Measurements from ENCODE around the gene AK9.
"Not testable (repeated sequence)": the region's sequence is repeated elsewhere in the genome, so short reads cannot be mapped to it uniquely, and the experiment has no call there.

Gene AK9

DNA sequence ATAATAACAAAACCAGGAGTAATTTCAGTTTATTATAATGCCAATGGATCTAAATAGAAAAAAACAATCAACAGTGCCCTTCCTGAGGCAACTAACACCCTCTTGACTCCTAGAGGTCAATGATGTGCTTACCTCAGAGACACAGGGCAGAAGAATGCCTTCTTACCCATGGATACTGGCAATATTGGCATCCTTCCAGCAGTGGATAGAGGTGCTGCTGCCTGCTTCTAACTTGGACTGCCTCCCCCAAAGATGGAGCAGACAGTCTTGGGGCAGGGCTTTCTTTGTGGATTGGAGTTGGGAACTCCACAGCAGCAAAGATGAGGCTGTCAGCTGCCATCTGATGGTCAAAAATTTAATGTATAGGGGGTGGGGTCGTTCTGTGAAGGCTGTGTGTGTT is 78.7 kb downstream of the AK9 start:
- no peak for DNase-seq

DNA sequence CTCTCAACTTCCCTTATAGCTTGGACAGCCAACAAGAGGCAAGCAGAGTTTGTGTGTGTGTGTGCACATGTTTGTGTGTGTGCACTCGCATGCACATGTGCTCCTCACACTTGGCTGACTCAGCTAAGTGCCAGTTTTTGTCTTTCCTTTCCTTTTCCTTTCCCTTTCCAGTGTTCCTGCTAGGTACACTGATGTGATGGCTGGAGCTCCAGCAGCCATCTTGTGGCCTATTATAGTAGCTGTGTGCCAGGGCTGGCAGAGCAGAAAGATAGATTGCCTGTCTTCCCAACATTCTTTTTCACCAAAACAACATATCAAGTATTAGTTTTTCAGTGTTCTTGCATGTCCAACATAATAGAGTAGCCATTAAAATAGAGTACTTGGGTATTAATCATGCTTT is 79.5 kb downstream of the AK9 start:
- DNase-seq, result no peak

DNA sequence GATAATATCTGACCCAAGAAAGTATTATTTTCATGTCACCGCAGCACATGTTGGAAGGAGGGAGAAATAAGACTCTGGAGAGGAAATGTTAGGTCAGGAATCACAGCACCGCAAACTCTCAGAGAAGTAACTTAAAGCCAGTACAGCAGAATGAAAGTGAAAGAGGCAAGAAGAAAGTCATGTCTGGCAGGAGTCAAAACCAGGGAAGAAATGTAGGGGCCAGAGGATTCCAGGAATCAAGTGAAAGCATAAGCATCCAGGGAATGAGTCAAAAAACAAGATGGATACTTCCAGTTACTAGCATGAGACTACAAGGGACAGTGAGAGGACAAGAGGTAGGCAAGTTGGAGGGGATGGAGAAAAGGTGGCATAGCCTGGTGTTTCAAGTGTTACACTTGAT is 80.4 kb downstream of the AK9 start:
- no peak for DNase-seq

DNA sequence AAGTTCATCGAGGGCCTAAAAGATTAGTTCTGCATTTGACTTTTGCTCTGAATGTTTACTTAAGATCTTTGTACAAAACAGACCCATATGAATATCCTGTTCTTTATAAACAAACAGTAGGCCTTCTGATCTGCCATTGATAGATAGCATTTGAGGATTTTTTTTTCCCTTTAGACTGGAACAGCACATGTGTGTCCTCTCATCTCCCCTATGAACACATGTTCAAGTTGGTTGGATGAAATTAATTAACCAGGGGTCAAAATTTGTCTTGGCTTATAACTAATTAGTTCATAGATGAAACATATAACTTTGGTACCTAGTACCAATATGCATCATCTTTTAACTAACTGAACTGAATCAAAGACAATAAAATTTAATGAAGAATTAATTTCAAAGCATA is 81.3 kb downstream of the AK9 start:
- no peak for DNase-seq

DNA sequence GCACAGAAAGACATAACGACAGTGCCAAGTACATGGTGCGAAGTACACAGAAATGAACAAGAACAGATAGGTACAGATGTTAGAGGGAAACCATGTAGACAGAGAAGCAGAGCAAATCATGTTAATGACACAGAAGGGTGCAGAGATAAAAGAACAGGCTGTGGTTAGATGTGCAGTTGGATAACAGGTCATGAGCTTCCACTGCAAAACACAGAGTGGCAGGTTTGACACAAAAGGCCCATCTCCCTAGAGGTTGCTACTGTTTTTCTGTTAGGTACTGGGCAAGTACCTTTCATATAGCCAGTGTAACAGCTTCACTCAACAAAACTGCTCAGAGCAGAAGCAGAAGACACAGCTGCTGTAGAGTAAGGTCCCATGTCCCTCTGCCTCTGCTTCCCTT is 84.6 kb downstream of the AK9 start:
- no peak for DNase-seq

DNA sequence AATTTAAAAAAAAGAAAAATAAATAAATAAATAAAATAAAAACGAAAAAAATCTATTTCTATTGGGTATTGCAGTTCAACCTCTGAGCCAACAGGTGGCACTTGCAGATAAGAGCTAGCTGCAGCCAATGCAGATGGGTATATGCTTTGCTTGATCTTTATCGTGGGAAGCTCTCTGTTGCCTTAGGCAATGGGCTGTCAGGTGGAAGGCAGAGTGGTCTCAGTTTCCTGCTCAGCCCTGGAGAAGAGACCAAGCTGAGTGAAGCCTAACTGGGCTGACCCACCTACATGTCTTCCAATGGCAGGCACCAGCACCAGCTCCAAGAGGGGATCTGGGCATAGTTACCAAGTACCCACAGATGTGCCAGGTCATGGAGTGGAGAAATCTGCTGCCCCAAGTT is 95.0 kb downstream of the AK9 start:
- DNase-seq, result no peak

DNA sequence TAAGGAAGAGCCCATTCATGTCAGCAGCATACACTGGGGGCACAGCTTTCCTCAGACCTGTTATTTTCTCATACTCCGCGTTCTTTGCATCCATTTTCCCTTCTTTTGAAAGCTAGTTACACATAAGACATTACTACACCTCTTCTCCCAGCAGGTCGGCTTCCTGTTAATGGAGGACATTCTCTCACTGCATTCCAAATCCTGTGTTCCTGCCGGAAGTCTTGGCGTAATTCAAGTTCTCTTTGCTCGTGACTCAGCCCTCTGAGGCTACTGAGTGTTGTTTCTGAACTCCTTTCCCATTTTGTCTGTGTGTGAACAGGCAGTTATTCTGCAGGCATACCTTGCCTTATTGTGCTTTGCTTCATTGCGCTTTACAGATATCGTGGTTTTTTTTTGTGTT is 110.5 kb downstream of the AK9 start:
- DNase-seq, result no peak

DNA sequence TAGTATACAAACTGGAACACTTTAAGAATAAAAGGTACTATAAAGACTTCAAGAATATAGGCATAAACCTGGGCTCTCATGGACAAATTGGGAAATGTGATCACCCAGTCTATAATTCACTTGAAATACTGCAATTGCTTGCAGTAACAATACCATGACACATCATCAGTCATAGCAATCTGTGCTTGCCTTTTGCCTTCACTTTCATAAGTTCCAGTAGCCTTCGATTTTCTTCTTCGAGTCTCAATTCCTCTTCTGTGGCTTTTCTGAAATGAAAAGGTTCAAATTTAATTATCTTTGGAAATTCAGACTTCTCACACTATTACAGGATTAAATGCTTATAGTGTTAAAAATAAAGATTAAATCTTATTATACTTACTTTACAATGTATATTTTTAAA is 111.6 kb downstream of the AK9 start:
- no peak for DNase-seq

DNA sequence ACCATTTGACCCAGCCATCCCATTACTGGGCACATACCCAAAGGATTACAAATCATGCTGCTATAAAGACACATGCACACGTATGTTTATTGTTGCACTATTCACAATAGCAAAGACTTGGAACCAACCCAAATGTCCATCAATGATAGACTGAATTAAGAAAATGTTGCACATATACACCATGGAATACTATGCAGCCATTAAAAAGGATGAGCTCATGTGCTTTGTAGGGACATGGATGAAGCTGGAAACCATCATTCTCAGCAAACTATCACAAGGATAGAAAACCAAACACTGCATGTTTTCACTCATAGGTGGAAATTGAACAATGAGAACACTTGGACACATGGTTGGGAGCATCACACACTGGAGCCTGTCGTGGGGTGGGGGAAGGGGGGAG is 121.1 kb downstream of the AK9 start:
- not testable (repeated sequence) for DNase-seq

DNA sequence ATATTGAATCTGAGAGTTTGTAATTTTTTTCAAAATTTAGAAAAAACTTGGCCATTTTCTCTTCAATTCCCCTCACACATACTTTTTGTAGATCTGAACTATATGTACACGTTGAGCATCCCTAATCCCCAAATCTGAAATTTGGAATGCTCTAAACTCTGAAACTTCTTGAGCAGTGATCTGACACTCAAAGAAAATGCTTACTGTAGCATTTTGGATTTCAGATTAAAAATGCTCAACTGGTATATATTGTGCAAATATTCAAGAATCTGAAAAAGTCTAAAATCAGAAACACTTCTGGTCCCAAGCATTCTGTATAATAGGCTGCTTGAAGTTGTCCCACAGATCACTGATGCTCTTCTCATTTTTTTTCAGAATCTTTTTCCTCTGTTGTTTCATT is 129.2 kb downstream of the AK9 start:
- DNase-seq, result no peak

DNA sequence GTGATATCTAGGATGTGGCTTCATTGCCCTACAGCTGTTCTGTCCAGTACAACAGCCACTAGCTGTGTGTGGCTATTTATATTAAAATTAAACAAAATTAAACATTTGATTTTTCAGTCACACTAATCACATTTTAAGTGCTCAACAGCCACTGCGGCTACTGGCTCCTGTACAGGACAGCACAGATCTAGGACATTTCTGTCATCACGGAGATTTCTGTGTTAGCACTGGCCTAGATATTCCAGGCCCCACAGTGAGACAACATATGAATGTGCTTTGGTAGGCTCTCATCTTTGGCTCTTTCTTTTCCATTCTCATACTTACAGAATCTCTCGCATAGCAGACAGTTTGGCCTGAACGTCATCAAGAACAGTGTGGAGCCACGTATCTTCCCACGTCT is 159.6 kb downstream of the AK9 start:
- DNase-seq, result no peak

DNA sequence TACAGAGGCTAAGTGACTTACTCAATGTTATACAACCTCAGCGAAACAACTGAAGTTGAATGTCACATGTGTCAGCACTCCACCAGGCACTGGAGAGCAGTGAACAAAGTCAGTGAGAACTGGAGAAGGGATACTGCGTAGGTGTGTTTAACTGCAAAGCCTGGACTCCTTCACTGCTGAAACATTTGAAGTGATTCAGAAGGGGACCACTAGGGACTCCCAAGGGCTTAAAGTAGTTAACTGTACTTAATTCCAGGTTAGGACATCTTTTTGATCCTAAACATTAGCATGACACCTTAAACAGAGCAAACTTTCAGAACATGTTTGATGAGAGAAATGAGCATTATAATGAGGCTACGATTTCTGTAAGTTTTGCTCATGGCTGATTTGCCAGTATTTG is 163.0 kb downstream of the AK9 start:
- DNase-seq, result no peak

DNA sequence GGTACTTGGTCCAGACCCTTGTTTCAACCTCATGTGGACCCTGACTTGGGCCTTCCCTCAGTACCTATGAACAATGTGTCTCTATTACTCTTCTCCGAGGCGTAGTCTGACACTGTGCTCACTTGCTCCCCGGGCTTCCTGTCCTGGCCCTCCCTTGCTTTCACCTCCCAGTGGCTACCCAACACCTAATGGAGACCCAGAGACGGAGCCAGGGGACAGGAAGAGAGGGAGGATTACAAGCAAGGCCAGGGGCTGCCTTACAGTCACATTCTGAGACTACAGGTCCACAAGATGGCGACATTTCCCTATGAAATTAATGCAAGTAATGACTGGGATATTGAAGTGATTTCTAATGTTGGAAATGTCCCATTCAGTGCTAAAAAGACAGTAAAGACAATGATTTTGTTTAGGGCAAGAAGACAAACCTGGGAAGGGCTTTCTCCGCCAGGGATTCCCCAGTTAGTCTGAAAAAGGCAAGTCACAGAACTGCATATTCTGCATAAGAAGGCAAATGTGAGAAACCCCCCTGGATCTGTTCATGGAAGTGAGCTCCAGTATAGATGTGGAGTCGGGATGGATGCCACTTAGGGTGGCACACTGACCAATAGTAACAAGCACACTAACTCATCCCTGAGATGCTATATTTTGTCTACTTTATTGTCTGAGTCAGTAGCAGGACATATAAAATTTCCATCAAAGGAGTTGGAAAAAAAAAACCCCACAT is 163.9 kb downstream of the AK9 start:
- DNase-seq, result peak; percentile 33

DNA sequence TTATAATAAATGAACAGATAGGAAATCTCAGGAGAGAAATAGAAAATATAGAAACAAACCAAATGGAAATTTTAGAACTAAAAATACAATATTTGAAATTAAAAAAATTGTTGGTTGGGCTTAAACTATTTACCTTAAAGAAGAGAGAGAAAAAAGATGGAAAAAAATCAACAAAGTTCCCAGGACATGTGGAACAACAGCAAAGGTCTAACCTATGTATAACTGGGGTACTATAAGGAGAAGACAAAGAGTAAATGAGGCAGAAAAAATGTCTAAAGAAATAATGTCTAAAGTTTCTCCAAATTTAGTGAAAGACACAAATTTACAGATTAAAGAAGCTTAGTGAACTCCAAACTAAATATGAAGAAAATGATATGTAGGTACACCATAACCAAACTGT is 166.9 kb downstream of the AK9 start:
- no peak for DNase-seq

DNA sequence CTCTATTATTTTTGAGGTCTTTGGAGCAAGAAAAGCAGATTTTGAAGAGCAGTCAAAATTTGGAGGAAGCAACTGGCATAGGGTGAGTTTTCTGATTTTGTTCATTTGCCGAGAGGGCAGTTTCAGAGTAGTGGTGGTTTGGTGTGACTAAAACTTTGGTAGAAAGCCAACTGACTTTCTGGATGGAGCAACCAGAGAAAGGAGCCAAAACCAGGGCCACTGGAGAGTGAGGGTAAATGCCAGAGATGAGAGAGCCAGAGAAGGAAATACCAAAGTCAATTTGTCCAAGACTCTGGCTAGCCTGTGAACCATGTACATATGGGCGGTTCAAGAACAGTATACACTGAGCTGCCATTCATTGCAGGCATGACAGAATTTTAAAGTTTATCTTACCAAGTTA is 167.5 kb downstream of the AK9 start:
- no peak for DNase-seq

DNA sequence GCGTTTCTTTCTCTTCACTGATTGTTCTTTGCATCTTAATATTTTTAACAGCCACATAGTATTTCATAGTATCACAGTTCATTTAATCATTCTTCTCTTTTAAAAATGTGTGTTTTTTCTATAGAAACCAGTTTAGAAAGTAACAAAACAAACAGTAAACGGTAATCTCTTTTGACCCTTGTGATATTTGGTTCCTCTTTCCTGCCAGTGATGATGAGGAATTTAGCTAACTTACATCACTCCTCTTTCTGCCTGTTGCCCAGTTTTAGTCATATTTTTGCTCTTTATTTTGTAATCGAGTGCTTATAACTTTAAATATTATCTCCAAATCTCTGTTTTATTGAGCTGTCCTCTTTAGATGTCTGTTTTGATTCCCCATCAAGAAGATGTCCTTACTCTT is 169.9 kb downstream of the AK9 start:
- DNase-seq, result no peak

DNA sequence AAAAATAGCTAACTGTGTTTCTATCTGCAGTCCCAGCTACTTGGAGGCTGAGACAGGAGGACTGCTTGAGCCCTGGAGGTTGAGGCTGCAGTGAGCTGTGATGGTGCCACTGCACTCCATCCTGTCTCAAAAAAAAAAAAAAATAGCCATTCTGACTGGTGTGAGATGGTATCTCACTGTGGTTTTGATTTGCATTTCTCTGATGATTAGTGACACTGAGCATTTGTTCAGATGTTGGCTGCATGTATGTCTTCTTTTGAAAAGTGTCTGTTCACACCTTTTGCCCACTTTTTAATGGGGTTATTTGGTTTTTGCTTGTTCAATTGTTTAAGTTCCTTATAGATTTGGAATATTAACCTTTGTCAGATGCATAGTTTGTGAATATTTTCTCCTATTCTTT is 171.4 kb downstream of the AK9 start:
- not testable (repeated sequence) for DNase-seq

DNA sequence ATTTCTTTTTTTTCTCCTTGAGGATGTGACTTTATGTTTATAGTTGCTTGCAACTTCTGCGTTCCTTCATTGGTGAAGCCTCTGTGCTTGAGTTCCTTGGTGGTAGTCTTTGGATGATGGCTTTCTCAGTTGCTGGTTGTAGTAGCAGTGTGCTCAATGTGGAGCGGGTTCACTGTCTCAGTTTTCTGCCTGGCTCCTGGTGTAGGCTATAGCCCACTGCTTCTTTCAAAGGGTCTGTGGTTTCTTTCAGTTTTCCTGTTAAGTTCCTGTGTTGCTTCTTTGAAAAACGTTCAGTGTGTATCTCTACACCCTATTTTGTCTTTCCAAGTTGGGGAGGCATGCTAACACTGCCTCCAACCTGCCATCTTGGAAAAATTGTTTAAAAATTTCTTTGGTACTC is 174.1 kb downstream of the AK9 start:
- DNase-seq, result no peak

DNA sequence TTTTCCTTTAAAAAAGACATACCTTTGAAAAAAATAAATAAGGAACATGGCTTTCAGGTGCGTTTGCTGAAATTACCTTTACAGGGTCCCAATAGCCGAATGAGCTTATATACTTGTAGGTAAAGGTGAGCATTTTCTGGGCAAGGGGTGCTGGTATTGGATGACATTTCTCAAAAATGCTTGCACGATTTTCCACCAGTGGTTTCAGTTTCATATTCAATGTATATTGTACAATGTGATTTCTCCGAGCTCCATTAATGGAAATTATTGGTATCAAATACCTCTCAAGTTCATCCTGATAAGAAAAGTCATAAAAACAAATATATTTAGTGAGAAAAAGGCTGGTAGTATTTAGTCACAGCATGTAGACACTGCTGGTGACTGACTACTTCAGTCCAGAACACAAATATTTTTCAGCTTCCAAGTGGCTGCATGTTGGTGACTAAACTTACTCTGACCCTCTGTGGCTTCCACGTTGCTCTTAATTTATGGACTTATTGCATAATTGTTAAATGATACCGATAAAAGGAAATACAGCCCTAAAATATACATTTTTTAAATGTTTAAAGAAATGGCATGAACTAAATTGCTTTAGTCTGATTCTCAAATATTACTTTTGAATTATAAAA is 175.1 kb downstream of the AK9 start:
- DNase-seq, result no peak

DNA sequence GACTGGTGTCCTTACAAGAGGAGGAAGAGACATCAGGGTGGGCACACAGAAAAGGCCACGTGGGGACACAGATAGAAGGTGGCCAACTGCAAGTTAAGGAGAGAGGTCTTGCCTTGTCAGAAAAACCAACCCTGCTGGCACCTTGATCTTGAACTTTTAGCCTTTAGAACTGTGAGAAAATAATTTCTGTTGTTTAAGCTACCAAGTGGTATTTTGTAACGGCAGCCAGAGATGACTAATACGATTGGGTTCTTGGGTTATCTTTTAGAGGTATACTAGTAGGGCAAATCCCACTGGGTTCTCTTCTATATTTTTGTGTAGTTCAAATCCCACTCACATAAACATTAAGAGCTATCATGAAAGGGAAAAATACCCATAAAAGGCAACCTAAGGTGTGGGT is 176.1 kb downstream of the AK9 start:
- no peak for DNase-seq

DNA sequence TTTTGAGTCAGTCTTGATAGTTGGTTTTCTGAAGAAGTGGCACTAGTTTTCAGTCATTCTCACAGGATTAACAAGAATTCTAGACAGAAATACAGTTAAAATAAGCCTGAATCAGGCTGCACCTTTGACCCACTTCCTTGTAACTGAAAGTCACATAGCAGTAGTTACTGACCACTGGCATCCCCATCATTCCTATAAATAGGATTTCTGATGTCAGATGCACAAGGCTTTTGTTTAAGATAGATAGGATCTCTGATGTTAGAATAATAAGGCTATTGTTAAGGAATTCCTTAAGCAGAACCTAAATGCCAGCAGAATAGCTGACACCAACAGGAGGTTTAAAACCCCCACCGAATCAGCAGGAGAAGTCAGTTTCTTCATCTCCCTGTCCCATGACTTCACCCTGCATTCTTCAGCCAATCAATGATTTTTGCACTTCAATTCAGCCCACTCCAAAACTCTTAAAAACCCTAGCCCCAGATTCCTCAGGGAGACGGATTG is 177.4 kb downstream of the AK9 start:
- no peak for DNase-seq

DNA sequence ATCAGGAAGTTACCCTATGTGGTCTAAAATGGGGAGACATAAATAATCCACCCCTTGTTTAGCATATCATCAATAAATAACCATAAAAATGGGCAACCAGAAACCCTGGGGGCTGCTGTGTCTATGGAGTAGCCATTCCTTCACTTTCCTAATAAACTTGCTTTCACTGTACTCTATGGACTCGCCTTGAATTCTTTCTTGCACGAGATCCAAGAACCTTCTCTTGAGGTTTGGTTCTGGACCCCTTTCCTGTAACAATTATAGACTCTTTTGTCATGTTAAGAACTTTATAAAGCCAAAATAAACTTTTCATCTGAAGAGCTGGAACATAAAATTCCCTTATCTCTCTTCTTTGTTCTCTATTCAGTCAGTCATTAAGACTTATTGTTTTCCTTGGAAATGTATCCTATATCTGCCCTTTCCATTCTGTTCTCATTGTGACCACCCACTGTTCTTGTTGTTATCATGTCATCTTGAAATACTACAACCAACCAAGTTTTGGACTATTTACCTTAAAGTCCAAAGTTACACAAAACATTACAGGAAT is 178.7 kb downstream of the AK9 start:
- no peak for DNase-seq

DNA sequence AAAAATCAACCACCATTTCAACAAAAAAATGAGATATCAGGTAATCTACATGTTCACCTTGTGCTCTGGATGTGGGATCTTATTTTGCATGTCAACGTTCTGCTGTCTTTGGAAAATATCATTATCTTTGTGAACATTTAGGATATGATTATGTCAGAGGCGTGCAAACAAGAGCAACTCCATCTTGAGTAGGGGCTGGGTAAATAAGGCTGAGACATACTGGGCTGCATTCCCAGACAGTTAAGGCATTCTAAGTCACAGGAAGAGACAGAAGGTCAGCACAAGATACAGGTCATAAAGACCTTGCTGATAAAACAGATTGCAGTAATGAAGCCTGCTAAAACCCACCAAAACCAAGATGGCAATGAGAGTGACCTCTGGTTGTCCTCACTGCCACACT is 179.2 kb downstream of the AK9 start:
- DNase-seq, result no peak

DNA sequence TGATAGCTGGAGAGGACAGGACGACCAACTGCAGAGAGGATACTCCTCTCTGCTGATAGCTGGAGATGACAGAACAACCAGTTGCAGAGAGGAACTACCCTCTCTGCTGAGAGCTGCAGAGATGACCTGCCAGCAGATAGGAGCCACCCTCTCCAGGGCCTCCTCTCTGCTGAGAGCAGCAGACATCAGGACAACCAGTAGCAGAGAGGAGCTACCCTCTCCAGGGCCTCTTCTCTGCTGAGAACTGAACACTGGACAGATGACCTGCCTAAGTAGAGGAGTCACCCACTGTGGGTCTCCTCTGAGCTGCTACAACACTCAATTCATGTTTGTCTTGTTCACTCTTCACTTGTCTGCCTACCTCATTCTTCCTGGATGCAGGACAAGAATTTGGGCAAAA is 180.6 kb downstream of the AK9 start:
- no peak for DNase-seq

All from activated naive CD4-positive, alpha-beta T cell treated with Interleukin-2 at 50 U/mL for 16 hours (primary cell).